Suprapubic skin (tissue), 4 donors: ENCODE results near the gene NOP14. TPM values are rescaled to one million over a fixed set of nuclear protein-coding genes. Genes with fewer than 3 reads are reported as not detected.

Source experiments
- DNase-seq, 2 donors: peaks; one replicate each; pipeline ENCODE4 v3.0.0-alpha.2; 2019; ENCODE audit warnings: low spot score in 2 of 2
- H3K27ac ChIP-seq: fragments of 200-600 bp; sonication (generic); one replicate; pipeline ENCODE4 v1.5.1; 2019
- H3K27me3 ChIP-seq: fragments of 200-600 bp; sonication (generic); one replicate; pipeline ENCODE4 v1.5.1; 2019
- H3K36me3 ChIP-seq: fragments of 200-600 bp; sonication (generic); one replicate; pipeline ENCODE4 v1.5.1; 2019
- H3K4me1 ChIP-seq: fragments of 200-600 bp; sonication (generic); one replicate; pipeline ENCODE4 v1.5.1; 2019
- H3K4me3 ChIP-seq: fragments of 200-600 bp; sonication (generic); one replicate; pipeline ENCODE4 v1.5.1; 2019; ENCODE audit warnings: mild to moderate bottlenecking
- H3K9me3 ChIP-seq: fragments of 200-600 bp; sonication (generic); one replicate; pipeline ENCODE4 v1.5.1; 2019
- EP300 ChIP-seq: sonication (generic); formaldehyde crosslinking; IDR thresholded peaks from one replicate; pipeline ENCODE4 v1.6.1; 2017; ENCODE audit warnings: antibody characterized with exemption
- POLR2A ChIP-seq, 2 donors: fragments of 450-650 bp; IDR thresholded peaks; one replicate each; pipeline ENCODE4 v1.6.1; 2017; ENCODE audit warnings: antibody characterized with exemption in 2 of 2, mild to moderate bottlenecking in 2 of 2, moderate library complexity in 2 of 2
- POLR2AphosphoS5 ChIP-seq, 3 donors: sonication (generic); formaldehyde crosslinking; IDR thresholded peaks; one replicate each; pipeline ENCODE4 v1.6.1; 2017; ENCODE audit warnings: antibody characterized with exemption in 3 of 3
- WGBS: methylation state at CpG from one replicate; pipeline ENCODE4 v1.1.5; 2018; 5-methylcytosine and 5-hydroxymethylcytosine counted together
- total RNA-seq, 4 donors: library from RNA; depleted of rRNA; stranded (reverse); fragments of >200 nt; gene quantifications; one replicate each; pipeline ENCODE4 v1.1.0, GENCODE V29; 2016
- TF ChIP-seq, protein P1 (sequence below), 2 donors: fragments of 200-600 bp in 1 of 2; fragments of 450-650 bp in 1 of 2; sonication (generic) in 1 of 2; IDR thresholded peaks; one replicate each; pipeline ENCODE4 v1.5.1; 2016 to 2019; ENCODE audit warnings: antibody characterized with exemption in 2 of 2, mild to moderate bottlenecking in 1 of 2, moderate library complexity in 1 of 2

Gene NOP14
- total RNA-seq, 4 donors from 2014 or later = 23.4 to 30.8 (median 27.1) TPM

DNA sequence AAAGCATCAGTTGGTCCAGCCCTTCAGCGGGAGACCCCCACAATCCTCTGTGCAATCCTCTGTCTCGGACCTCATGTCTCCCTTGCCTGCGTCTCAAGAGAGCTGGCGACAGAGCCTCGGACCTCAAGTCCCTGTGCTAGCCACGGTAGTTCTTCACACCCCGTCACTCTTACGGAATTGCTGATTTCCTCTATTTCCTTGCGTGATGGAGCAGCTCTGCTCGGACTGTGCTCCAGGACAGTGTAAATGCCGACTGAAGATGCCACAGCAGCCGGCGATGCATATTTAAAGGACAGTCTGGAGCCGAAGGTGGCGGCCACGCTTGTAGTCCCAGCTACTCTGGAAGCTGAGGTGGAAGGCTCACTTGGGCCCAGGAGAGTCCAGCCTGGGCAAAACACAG is 2.1 kb upstream of the NOP14 start:
- Histone ChIP-seq H3K4me1 (peaks cover 25% of the 10 kb centered on the region), H3K27me3 (no peaks in the 10 kb centered on the region), H3K36me3 (no peaks in the 10 kb centered on the region), H3K9me3 (no peaks in the 10 kb centered on the region), H3K4me3 (no peak overlapping the region), H3K27ac (no peak overlapping the region)
- DNase-seq = no peak
- TF ChIP-seq, protein P1, sequence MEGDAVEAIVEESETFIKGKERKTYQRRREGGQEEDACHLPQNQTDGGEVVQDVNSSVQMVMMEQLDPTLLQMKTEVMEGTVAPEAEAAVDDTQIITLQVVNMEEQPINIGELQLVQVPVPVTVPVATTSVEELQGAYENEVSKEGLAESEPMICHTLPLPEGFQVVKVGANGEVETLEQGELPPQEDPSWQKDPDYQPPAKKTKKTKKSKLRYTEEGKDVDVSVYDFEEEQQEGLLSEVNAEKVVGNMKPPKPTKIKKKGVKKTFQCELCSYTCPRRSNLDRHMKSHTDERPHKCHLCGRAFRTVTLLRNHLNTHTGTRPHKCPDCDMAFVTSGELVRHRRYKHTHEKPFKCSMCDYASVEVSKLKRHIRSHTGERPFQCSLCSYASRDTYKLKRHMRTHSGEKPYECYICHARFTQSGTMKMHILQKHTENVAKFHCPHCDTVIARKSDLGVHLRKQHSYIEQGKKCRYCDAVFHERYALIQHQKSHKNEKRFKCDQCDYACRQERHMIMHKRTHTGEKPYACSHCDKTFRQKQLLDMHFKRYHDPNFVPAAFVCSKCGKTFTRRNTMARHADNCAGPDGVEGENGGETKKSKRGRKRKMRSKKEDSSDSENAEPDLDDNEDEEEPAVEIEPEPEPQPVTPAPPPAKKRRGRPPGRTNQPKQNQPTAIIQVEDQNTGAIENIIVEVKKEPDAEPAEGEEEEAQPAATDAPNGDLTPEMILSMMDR (IDR thresholded peaks at IDR 0.05) = no peak
- TF ChIP-seq POLR2A (IDR thresholded peaks at IDR 0.05) = no peak
- 95% methylated on average over 12 of the region's 16 CpGs for WGBS

DNA sequence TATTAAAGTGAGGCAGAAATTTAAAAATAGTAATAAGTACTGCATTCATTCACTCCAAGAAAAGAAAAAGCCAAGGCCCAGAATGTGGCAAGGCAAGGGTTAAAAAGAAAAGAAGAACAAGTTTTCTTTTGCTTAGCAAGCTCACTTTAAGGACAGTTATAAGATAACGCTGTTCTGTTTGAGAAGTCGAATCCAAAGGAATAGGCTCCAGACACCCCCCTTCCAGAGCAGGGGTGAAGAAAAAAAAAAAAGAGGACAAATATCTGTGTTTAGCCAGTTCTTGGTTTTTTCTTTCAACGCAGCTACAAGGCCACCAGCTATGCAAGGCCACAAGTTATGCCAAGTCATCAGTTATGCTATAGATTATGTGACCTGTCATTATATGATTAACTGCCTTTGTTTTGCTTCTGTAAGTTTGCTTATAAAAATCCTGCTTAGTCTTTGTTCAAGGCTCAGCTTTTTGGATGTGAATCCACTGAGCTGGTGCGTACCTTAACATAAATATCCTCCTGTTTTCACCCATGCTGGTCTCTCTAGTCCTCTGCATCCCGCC is 1.6 kb upstream of the NOP14 start:
- TF ChIP-seq POLR2A (IDR thresholded peaks at IDR 0.05) (no peak), POLR2AphosphoS5 (IDR thresholded peaks at IDR 0.05) (no peak), EP300 (no peak)
- TF ChIP-seq, protein P1 (IDR thresholded peaks at IDR 0.05) = no peak
- Histone ChIP-seq H3K36me3 (no peaks in the 10 kb centered on the region), H3K9me3 (no peaks in the 10 kb centered on the region), H3K4me1 (peaks cover 25% of the 10 kb centered on the region), H3K4me3 (peak overlapping the region; percentile 66), H3K27ac (no peak overlapping the region), H3K27me3 (no peaks in the 10 kb centered on the region)
- 60% methylated on average over 5 of the region's 5 CpGs for WGBS
- no peak for DNase-seq

DNA sequence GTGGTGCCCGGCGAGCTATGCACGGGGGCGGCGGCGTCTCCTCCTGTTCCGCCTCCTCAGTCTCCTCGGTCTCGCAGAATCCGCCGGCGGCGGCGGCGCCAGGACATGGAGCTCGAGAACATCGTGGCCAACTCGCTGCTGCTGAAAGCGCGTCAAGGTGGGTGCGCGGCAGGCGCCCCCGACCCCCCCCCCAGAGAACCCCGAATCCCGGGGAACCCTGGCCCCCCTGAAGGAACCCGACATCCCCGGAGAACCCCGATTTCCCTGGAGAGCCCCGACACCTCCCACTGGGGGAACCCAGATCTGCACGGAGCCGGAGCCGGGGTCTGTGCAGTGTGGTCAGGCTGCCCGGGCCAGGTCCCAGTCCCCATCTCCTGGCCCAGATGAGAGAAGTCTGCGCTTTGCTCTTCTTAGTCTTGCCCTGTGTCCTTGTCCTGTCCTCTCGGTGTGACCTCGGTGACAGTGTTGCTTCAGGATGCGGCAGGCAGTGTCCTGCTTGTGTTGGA is 813 bp upstream of the NOP14 start:
- Histone ChIP-seq H3K9me3 (no peaks in the 10 kb centered on the region), H3K4me3 (peak overlapping the region; percentile 66), H3K4me1 (peaks cover 25% of the 10 kb centered on the region), H3K36me3 (no peaks in the 10 kb centered on the region), H3K27me3 (no peaks in the 10 kb centered on the region), H3K27ac (peak overlapping the region; percentile 92)
- WGBS = 0% methylated on average over 4 of the region's 38 CpGs
- no peak for DNase-seq
- TF ChIP-seq POLR2A (IDR thresholded peaks at IDR 0.05) = no peak
- TF ChIP-seq EP300 = no peak
- TF ChIP-seq, protein P1 (IDR thresholded peaks at IDR 0.05) = no peak
- no peak for TF ChIP-seq POLR2AphosphoS5 (IDR thresholded peaks at IDR 0.05)

DNA sequence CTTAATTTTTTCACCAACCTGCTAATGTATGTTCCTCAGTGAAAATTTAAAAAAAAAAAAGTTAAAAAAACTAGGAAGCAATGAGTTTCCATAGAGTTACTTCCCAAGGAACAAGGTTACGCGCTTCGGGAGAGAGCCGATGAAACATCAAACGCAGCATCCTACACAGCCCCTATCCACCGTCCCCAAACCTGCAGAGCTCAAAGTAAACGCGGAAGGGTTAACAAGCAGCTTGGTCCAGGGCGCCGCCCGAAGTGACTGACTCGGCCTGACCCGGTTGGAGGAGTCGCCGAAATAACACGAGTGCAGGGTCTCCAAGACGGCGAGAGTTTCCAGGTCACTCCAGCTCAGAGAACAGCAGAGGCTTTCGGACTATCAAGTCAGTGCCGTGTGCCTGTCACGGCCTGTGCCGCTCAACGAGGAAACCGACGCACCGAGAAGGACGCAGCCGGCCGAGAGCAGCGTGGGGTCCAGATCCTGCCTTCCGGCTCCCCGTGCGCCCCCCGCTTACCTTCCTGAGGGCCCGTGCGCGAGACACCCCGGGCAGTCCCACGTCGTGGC is 512 bp downstream of the NOP14 start:
- H3K4me3 ChIP-seq = peak overlapping the region; percentile 66
- peaks cover 29% of the 10 kb centered on the region for H3K4me1 ChIP-seq
- TF ChIP-seq, protein P1 (IDR thresholded peaks at IDR 0.05) = no peak
- TF ChIP-seq POLR2AphosphoS5 (IDR thresholded peaks at IDR 0.05) (no peak), EP300 (no peak), POLR2A (IDR thresholded peaks at IDR 0.05) (no peak)
- H3K27ac ChIP-seq = peak overlapping the region; percentile 92
- no peak for DNase-seq
- WGBS = under 1% methylated on average over 37 of the region's 40 CpGs
- H3K9me3 ChIP-seq = no peaks in the 10 kb centered on the region
- no peaks in the 10 kb centered on the region for H3K27me3 ChIP-seq
- H3K36me3 ChIP-seq = peaks cover 8% of the 10 kb centered on the region

DNA sequence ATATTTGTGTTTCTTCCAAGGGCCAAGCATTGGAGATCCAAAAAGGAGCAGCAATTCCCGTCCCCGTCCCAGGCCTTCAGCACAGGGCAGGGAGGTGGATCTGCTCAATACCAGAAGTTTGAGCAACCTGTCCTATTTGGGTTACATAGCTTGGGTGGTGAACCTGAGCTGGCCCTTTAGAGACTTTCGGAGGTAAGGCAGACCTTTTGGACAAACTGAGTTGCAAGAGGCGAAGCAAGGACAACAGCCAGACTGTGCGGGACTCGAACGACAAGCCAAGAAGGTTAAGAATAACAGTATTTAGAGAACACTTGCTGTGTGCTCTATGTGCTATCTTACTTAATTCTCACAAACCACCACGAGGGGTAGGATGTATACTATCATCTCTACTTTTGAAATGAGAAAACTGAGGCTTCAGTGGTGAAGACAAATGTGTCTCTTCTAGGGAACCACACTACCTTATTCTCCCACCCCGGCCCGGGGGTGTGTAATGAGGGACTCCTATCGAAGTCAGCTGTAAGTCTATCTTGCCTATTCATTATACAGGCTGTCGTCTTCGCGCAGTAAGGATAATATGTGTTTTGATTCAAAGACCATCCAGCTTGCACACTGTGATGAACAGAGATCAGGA is 1.3 kb downstream of the NOP14 start:
- no peaks in the 10 kb centered on the region for H3K27me3 ChIP-seq
- 39% methylated on average over 14 of the region's 14 CpGs for WGBS
- H3K27ac ChIP-seq = no peak overlapping the region
- H3K4me1 ChIP-seq = peaks cover 29% of the 10 kb centered on the region
- TF ChIP-seq, protein P1 (IDR thresholded peaks at IDR 0.05) = no peak
- no peak for TF ChIP-seq POLR2A (IDR thresholded peaks at IDR 0.05)
- TF ChIP-seq EP300 = no peak
- TF ChIP-seq POLR2AphosphoS5 (IDR thresholded peaks at IDR 0.05) = no peak
- H3K36me3 ChIP-seq = peaks cover 15% of the 10 kb centered on the region
- H3K9me3 ChIP-seq = no peaks in the 10 kb centered on the region
- H3K4me3 ChIP-seq = peak overlapping the region; percentile 66
- DNase-seq = no peak
